HG02759 (cell line): ENCODE measurements around the gene LASP1NB.
"Not testable (repeated sequence)": the region's sequence is repeated elsewhere in the genome, so short reads cannot be mapped to it uniquely, and the experiment has no call there.

Source experiments
- ATAC-seq: cut with Tn5 transposase; IDR thresholded peaks from one replicate; pipeline ENCODE4 v1.9.1; 2021; ENCODE audit warnings: mild to moderate bottlenecking, moderate library complexity; ENCODE audit not compliant: unreplicated experiment

Gene LASP1NB

GRCh38 chr17:38896346-38896954 is 29.0 kb upstream of the LASP1NB start:
- no peak for ATAC-seq

GRCh38 chr17:38897176-38897575 is 28.2 kb upstream of the LASP1NB start:
- no peak for ATAC-seq

GRCh38 chr17:38897671-38898290 is 27.6 kb upstream of the LASP1NB start:
- ATAC-seq: no peak

- peak; percentile 29 for ATAC-seq
Observed at GRCh38 chr17:38898291-38898679, 27.1 kb upstream of the LASP1NB start.

GRCh38 chr17:38898812-38899348 is 26.5 kb upstream of the LASP1NB start:
- ATAC-seq: peak; percentile 84

- no peak for ATAC-seq
Observed at GRCh38 chr17:38899421-38899820, 26.0 kb upstream of the LASP1NB start.

- ATAC-seq: no peak
Observed at GRCh38 chr17:38900978-38901656, 24.3 kb upstream of the LASP1NB start.

- ATAC-seq: no peak
Observed at GRCh38 chr17:38903404-38903803, 22.0 kb upstream of the LASP1NB start.

- no peak for ATAC-seq
Observed at GRCh38 chr17:38904892-38905291, 20.5 kb upstream of the LASP1NB start.

GRCh38 chr17:38905375-38905774 is 20.0 kb upstream of the LASP1NB start:
- no peak for ATAC-seq

- no peak for ATAC-seq
Observed at GRCh38 chr17:38906460-38907228, 18.8 kb upstream of the LASP1NB start.

GRCh38 chr17:38907930-38908675 is 17.3 kb upstream of the LASP1NB start:
- ATAC-seq: no peak

GRCh38 chr17:38908676-38909181 is 16.7 kb upstream of the LASP1NB start:
- ATAC-seq: no peak

GRCh38 chr17:38910325-38910724 is 15.1 kb upstream of the LASP1NB start:
- no peak for ATAC-seq

GRCh38 chr17:38911081-38911730 is 14.2 kb upstream of the LASP1NB start:
- ATAC-seq: no peak

- not testable (repeated sequence) for ATAC-seq
Observed at GRCh38 chr17:38911731-38912081, 13.7 kb upstream of the LASP1NB start.

- ATAC-seq: no peak
Observed at GRCh38 chr17:38912221-38912813, 13.1 kb upstream of the LASP1NB start.

GRCh38 chr17:38914741-38915638 is 10.4 kb upstream of the LASP1NB start:
- no peak for ATAC-seq

GRCh38 chr17:38915639-38915995 is 9.8 kb upstream of the LASP1NB start:
- no peak for ATAC-seq
